Lower leg skin (tissue), 4 donors: ENCODE measurements around the gene STAC3. TPM values are rescaled to one million over a fixed set of nuclear protein-coding genes. Genes with fewer than 3 reads are reported as not detected.

Experiments
- DNase-seq, 2 donors: peaks; one replicate each; pipeline ENCODE4 v3.0.0-alpha.2; 2019; ENCODE audit warnings: low spot score in 2 of 2
- H3K4me3 ChIP-seq: fragments of 200-600 bp; sonication (generic); 2 replicates; pipeline ENCODE4 v1.5.1; 2017; ENCODE audit warnings: mild to moderate bottlenecking, low read depth; ENCODE audit not compliant: poor library complexity, severe bottlenecking
- POLR2A ChIP-seq, 2 donors: fragments of 450-650 bp; IDR thresholded peaks; one replicate each; pipeline ENCODE4 v1.6.1; 2016 to 2017; ENCODE audit warnings: antibody characterized with exemption in 2 of 2, mild to moderate bottlenecking in 1 of 2, moderate library complexity in 1 of 2
- WGBS, 2 donors: methylation state at CpG; one replicate each; pipeline ENCODE4 v1.1.5; 2018; 5-methylcytosine and 5-hydroxymethylcytosine counted together
- intact Hi-C: fragments of 100-400 bp; cut with DNase I; formaldehyde crosslinking; loops from one replicate; pipeline ENCODE4 v1.15.0; 2023; ENCODE audit warnings: low total_unique reads
- total RNA-seq, 4 donors: library from RNA; depleted of rRNA; stranded (reverse); fragments of >200 nt; gene quantifications; one replicate each; pipeline ENCODE4 v1.1.0, GENCODE V29; 2016
- TF ChIP-seq, protein P1 (sequence below), 3 donors: fragments of 450-650 bp; IDR thresholded peaks; one replicate each; pipeline ENCODE4 v1.5.1; 2016; ENCODE audit warnings: antibody characterized with exemption in 3 of 3, mild to moderate bottlenecking in 3 of 3, moderate library complexity in 2 of 3

Gene STAC3
- total RNA-seq, 4 donors from 2014 or later, result 0.71 to 3.8 (median 1.5) TPM

DNA sequence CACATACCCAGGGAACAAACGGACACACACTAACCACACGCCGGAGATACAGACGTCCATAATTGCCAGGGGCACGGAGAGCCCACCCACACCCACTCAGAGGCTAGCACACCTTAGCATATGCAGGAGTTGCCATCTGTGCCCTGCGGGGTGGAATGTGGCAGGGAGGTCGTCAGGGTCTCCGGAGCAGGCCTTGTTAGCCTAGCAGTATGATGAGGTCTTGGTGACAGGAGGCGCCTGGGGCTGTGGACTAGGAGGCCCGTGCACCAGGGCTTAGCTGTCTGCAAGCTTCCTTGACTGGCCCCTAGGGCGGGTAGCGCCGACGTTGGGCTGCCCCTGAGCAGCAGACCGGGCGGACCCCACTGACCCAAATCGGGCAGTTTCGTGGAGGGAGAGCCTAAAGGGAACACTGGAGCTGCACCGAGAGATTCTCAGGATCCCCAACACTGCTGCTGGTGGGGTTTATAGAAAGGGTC, 10.0 kb downstream of the STAC3 start:
- WGBS, 2 donors, result 7 to 22% methylated on average over 8 to 13 of the region's 19 CpGs
- H3K4me3 ChIP-seq, result no peak overlapping the region
- intact Hi-C loops, result loop anchor here (2.0 kb wide), 1 partner anchor 26 kb away; no protein-coding TSS in a partner anchor
- DNase-seq, result no peak
- TF ChIP-seq POLR2A (IDR thresholded peaks at IDR 0.05), result no peak
- TF ChIP-seq, protein P1, sequence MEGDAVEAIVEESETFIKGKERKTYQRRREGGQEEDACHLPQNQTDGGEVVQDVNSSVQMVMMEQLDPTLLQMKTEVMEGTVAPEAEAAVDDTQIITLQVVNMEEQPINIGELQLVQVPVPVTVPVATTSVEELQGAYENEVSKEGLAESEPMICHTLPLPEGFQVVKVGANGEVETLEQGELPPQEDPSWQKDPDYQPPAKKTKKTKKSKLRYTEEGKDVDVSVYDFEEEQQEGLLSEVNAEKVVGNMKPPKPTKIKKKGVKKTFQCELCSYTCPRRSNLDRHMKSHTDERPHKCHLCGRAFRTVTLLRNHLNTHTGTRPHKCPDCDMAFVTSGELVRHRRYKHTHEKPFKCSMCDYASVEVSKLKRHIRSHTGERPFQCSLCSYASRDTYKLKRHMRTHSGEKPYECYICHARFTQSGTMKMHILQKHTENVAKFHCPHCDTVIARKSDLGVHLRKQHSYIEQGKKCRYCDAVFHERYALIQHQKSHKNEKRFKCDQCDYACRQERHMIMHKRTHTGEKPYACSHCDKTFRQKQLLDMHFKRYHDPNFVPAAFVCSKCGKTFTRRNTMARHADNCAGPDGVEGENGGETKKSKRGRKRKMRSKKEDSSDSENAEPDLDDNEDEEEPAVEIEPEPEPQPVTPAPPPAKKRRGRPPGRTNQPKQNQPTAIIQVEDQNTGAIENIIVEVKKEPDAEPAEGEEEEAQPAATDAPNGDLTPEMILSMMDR (IDR thresholded peaks at IDR 0.05), result no peak

DNA sequence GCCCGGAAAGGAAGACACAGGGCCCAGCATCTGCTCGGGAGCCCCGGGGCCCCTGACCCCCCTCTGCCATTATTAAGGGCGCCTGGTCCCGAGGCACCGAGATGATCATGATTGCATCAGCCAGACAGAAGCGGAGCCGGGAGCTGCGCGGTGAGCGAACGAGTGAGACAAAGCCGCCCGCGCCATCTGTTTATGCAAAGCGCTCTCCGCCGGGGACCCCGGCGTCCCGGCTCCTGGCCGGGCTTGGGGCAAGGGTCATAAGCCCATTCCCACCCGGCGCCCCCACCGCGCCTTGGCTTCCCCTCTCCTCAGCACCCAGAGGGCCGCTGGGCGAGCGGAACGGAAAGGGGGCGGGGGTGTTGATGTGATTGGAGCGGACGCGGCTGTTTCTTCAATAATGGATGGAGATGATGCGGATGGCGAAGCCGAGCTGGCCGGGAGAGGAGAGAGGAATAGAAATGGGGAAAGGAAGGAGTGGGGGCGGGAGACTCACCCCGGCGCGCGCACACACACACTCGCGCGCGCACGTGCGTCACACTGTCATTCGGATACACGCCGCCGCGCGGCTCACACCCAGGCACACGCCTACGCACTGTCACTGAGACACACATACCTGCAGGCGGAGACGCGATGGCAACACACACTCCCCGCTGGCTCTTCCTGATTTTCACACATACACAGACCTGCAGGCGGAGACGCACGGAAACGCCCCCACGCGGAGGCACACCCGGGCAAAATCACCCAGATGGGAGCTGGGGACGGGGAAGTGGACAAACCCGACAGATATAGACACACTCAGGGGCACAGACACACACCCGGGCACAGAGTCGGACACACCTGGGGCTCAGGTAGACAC, 10.7 kb downstream of the STAC3 start:
- WGBS, 2 donors, result 1% methylated on average over 59 to 64 of the region's 72 CpGs
- no peak overlapping the region for H3K4me3 ChIP-seq
- peak in 1 of 2 donors; percentile 47 for DNase-seq
- intact Hi-C loops, result loop anchor here (2.0 kb wide), 1 partner anchor 25 kb away; no protein-coding TSS in a partner anchor
- TF ChIP-seq, protein P1 (IDR thresholded peaks at IDR 0.05), result no peak
- TF ChIP-seq POLR2A (IDR thresholded peaks at IDR 0.05), result no peak

DNA sequence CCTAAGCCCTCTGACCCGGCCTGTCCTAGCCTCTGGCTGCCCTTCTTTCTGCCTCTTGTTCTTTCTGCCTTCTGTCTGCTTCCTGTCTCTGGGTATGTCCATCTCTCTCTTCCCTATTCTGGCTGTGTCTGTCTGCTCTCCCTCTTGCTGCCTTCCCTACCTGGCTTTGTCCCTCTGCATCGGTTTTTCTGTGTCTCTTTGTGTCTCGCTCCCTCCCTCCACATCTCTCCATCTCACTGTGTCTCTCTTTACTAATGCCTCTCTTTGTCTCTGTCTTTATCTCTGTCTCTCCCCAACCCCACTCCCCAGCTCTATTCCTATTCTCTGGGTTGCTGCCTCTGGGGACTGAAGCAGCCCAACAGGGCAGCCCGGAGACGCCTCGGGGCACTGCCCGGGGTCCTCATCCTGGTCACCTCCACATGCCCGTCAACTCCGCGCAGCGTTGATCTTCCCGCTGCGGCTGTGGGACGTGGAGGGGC, 11.4 kb downstream of the STAC3 start:
- TF ChIP-seq, protein P1 (IDR thresholded peaks at IDR 0.05), result no peak
- no peak for TF ChIP-seq POLR2A (IDR thresholded peaks at IDR 0.05)
- WGBS, 2 donors, result 3 to 4% methylated on average over 14 of the region's 14 CpGs
- DNase-seq, result no peak
- intact Hi-C loops, result loop anchor here (2.0 kb wide), 1 partner anchor 25 kb away; no protein-coding TSS in a partner anchor
- no peak overlapping the region for H3K4me3 ChIP-seq

DNA sequence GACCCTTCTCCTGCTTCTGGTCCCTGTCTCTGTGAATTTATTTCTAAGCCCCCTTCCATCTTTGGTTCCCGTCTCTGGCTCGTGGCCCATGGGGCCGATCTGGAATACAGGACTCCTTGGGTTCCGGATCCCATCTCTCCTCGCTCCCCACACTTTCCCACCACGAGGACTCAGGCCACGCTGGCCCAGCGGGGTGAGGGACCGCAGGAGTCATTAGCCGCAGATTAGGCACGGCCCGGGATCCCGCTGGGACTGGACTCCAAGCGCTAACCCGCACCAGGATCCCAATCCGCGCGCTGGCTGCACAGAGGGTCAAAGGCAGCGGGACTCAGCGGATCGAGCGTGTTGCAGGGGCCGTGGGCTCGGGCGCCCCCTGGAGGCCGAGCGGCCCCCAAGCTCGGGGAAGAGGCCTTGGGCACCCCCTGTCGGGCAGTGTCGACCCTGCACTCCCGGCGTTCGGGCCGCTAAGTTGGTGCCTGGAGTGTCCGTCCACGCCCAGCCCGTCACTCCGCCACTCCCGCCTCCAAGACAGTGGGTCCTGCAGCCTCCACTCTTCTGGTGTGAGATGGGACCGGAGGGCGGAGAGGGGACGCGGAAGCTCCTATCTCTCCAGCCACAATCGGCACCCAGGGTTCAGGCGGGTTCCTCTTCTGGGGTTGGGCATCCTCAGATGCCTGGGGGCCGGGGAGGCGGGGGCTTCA, 12.0 kb downstream of the STAC3 start:
- peak overlapping the region; percentile 5 for H3K4me3 ChIP-seq
- TF ChIP-seq, protein P1 (IDR thresholded peaks at IDR 0.05), result peak in 2 of 3 donors; percentile 96 to 98
- TF ChIP-seq POLR2A (IDR thresholded peaks at IDR 0.05), result no peak
- WGBS, 2 donors, result 1 to 3% methylated on average over 28 to 31 of the region's 47 CpGs
- peak; percentile 84 to 97 for DNase-seq
- intact Hi-C loops, result no loop called here

DNA sequence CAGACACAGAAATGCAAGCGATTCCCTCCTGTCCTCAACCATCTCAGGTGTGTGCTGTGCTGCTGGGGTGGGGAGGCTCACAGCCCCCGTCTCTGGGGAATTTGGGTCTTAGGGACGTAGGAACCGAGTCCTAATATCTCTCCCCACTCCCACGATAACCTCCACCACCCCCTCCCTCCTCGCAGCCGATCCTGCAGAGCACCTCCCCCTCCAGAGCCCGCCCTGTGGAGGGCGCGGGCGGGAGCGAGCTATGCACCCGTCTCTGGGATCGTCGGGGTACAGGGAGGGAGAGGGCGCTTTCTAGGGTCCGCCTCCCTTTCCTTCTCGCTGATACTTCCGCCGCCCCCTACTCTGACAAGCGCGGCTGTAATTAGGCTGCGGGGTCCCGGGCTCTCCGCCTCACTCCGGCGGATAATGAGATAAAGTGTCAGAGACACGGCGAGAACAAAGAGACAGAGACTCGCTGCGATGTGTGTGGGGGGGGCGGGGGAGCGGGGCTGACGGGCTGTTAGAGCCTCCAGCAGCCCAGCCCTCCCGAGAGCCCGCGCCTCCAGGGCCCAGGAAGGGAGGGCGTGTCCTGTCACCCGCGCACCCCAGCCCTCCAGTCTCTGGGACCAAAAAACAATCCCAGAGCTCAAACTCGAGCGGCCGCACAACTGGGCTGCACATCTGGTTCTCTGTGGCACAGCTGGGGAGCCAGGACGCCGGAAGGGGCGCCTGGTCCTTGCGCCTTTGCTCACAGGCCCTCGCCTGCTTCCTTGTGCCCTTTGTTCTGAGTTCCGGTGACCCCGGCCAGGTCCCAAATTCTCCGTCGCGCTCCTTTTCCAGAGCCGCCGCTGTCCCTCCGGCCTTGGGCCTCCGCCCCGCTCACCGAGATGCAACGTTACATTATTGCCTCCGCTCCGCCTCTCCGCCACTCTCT, 12.8 kb downstream of the STAC3 start:
- 3 to 6% methylated on average over 59 to 60 of the region's 63 CpGs for WGBS, 2 donors
- no peak for DNase-seq
- no peak for TF ChIP-seq POLR2A (IDR thresholded peaks at IDR 0.05)
- TF ChIP-seq, protein P1 (IDR thresholded peaks at IDR 0.05), result no peak
- H3K4me3 ChIP-seq, result peak overlapping the region; percentile 5
- intact Hi-C loops, result no loop called here
